A172 (cell line): ENCODE measurements around the gene PCDHGA4. TPM values are rescaled to one million over a fixed set of nuclear protein-coding genes. Genes with fewer than 3 reads are reported as not detected.
"Not testable (repeated sequence)": the region's sequence is repeated elsewhere in the genome, so short reads cannot be mapped to it uniquely, and the experiment has no call there.

ENCODE experiments used
- DNase-seq: peaks from one replicate; pipeline ENCODE4 v3.0.0-alpha.2; 2015; ENCODE audit warnings: low spot score
- total RNA-seq: library from RNA; depleted of rRNA; stranded (reverse); fragments of >200 nt; shearing (Covaris generic); gene quantifications from 2 replicates; pipeline ENCODE4 v1.2.3, GENCODE V29; 2014; rRNA removed

Gene PCDHGA4
- total RNA-seq: 1.1 and 1.4 TPM in 2 replicates

DNA sequence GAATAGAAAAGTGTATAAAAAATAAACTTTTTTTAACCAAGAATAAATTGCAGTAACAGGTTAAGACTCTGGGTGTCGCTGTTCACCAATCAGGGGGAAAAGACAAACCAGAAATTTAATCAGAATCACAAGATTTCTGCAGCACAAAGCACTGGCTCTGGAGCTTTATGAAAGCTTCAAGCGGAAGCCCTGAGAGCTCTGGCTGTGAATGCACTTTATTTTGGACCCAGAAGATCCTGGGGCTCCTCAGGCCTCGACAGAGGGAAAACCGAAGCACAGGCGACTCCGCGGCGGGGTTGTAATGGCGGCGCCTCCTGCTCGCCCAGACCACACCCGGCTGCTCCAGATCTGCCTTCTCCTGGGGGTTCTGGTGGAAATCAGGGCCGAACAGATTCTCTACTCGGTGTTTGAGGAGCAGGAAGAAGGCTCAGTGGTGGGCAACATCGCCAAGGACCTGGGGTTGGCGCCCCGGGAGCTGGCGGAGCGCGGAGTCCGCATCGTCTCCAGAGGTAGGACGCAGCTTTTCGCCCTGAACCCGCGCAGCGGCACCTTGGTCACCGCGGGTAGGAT lies at the start of gene PCDHGA4:
Gene PCDHGA4, plus strand, starts transcription at position 122 of the 570 bp plus-strand sequence. Its CDS starts 87 bp downstream, at position 209.
- DNase-seq: no peak

DNA sequence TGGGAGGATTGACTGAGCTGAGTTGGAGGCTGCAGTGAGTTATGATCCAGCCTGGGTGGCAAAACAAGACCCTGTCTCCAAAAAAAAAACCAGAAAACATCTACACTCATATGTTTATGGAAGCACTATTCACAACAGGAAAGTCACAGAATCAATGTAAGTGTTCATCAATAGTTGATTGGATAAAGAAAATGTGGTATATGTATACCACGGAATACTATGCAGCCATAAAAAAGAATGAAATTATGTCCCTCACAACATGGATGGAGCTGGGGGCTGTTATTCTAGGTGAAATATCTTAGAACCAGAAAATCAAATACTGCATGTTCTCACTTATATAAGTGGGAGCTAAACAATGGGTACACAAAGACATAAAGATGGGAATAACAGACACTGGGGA lies 48.2 kb upstream of the PCDHGA4 start:
- DNase-seq: no peak

DNA sequence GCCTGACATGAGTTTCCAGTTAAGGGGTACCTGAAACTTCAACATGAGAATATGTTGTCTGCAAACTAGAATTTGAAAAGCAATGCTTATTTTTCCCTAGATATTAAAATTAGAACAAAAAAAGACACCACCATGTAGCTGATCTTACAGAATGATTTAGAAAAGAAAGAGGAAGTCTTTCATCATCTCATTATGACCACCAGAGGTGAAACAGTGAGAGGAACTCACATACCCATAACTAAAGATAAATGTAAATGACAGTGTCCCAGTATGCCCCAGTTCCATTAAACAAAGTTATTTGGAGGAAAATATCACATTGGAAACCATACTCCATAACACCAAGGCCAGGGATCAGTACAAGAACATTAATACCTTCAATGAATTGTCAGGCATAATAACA lies 41.1 kb upstream of the PCDHGA4 start:
- no peak for DNase-seq

DNA sequence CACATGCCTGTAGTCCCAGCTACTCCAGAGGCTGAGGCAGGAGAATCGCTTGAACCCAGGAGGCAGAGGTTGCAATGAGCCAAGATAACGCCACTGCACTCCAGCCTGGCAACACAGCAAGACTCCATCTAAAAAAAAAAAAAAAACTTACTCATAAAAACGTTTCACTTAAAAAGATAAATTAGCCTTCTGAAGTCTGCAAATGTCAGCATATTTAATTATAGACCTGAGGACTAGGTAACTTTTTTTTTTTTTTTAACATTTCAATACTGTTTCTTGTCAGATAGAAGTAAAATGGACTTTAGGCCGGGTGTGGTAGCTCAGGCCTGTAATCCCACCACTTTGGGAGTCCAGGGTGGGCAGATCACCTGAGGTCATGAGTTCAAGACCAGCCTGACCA lies 37.9 kb upstream of the PCDHGA4 start:
- DNase-seq: not testable (repeated sequence)

DNA sequence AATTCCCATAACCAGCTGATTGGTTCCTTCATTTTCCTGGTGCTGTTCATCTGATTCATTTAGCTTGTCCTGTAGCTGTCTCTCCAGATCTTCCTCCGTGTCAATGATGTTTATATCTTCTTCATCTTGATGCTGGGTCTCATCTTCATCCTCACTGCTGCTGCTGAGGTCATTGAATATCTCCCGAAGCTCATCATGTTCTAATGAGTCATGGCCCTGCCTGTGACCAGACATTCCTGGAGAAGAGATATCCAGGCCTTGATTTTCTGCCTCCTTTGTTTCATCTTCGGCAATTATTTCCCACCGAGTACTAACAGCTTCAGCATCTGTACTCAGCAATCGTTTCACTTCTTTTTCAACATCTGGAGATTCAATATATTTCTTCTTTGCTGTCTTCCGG lies 35.6 kb upstream of the PCDHGA4 start:
- DNase-seq: no peak

DNA sequence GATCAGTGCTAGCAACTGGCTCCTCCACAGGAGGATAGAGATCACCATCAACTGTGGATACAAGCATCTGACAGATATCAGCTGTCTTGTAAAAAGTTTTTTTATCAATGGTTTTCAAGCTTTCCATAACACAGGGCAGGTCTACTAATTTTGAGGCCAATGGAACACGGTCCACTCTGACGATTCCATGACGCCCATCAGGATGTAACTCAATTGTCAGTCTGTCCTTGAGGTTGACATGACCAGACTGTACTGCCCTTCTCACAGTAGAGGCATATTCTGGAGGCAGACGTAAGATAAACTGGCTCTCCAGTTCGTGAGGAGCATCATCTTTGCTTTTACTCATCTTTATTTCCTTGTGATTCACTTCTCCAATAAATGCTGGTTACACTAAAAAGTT lies 35.1 kb upstream of the PCDHGA4 start:
- DNase-seq: no peak

DNA sequence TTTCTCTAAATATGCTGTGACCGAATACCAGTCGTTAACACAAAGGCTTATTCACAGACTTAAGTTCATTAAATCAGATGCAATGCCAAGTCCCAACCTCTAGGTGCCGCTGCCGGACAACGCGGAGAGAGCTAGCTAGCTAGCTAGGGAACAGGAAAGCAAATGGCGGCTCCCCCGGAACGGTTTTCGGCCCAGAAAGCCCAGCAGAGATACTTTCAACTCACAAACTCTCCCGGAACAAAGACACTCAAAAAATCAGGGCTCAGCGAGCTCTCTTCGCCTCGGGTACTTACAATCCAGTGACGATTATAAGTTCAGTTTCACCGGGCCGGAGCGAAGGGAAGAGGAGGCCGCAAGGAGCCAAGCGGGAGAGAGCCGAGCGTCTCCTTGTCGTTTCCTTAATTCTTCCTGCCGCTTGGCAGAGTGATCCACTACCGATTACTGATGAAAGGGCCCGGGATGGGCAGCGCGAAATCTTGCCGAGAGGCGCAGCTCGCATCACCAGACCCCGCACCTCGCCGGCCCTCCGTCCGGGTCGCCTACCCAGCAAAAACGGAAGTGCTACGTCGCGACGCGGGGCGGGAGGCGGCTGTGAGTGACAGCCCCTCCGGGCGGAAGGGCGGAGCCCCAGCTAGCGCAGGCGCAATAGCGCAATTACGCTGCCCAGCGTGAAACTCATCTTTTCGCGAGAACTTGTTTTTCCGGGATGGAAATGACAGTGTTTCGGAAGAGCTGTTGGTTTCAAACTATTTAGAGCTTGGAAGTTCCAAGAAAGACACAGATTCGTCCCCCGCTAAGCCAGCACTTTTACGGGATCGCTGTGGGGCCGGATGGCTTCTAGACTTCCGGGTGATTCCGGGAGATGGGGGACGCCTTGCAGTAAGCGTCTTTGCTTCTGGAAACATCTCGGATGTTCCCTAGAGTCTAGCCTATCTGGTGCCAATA lies 34.3 kb upstream of the PCDHGA4 start, which contains the start of gene TAF7:
Gene TAF7, minus strand, starts transcription at position 560 of the 945 bp plus-strand sequence. CDS start 740 bp downstream, outside the sequence.
- DNase-seq: peak; percentile 89

DNA sequence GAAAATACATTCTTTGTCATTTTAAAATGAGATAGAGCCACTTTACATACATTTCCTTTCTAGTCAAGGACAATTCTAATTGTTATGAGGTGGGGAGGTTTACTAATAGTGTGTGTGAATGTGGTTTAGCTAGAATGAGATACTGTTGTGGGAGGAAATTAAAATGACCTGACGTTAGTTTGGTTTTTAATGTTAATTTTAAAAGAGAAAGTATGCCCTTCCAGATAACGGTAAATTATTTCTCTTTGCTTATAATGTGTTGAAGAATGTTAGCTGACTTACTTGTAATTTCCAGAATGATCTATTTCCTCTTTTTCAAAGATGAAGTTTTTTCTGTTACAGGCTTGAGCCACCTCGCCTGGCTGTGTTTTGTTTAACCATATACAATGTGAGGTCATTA lies 32.6 kb upstream of the PCDHGA4 start:
- DNase-seq: no peak

DNA sequence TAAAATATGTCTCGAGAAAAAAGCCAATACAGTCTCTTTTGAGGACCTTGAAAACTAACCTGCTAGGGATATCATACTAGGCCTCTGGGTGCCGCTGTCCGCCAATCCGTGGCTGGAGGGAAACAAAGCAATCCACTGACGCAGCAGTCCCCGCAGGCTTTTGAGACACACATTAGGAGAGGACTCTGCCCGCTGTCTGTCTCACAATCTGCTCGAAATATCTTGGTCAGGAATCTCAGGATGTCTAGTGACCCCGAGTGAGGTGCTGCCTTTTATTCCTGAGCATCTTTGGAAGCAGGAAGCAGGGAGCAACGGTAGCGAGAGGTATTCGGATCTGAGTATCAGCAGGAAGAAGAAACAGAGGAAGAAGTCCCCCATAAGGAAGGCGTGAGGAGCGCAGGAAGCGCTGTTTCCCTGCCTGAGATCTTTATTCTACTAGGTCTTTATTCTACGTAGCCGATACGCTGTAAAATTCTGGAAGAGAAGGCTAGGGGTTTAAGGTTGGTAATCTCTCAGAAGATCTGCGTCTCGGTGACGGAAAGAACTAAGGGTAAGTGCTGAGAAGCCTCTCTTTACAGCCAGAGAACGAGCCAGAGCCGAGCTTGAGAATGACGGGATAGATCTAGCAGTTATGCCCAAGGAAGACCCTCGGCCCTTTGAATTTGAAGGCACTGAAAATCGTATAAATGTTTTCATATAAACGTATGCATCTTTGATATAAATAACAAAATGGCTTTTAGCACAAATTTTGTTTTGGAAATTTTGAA lies 28.6 kb upstream of the PCDHGA4 start:
- DNase-seq: no peak

DNA sequence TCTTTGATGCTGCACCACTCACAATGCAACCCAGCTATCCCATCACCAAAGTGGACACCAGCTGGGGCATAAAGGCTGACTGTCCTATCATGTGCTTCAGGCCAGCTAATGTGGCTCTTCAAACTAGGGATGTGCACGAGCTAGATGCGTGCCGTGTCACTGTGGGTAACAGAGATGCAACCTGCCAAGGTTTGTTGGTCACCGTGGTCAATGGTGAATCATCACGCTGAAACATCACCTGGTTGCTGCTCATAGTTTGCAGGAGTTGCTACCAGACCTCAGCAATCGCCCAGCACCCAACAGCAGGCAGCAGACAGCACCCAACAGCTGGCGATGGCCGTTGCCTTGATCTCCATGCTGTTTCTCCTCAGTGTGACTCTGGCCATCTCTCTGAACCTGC lies 26.6 kb upstream of the PCDHGA4 start:
- DNase-seq: no peak

DNA sequence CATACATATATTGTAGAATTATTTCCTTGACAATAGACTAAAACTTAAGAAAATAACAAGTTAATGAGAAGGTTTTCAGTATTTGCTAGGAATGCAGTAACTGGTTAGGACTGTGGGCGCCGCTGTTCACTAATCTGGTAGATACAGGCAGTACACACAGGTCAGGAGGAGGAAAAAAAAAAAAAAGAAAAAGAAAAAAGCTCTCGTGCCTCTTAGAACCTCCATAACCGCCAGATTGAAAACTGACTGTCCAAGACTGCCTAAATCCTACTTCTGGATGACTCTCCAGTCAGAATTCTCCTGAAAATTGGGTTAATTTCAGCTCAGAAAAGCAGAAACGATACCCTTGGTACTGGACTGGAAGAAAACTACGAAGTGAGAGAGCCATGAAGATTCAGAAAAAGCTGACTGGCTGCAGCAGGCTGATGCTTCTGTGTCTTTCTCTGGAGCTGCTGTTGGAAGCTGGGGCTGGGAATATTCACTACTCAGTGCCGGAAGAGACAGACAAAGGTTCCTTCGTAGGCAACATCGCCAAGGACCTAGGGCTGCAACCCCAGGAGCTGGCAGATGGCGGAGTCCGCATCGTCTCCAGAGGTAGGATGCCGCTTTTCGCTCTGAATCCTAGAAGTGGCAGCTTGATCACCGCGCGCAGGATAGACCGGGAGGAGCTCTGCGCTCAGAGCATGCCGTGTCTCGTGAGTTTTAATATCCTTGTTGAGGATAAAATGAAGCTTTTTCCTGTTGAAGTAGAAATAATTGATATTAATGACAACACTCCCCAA lies 24.3 kb upstream of the PCDHGA4 start, which contains the start of gene PCDHGA1:
Gene PCDHGA1, plus strand, starts transcription at position 216 of the 782 bp plus-strand sequence.
- DNase-seq: peak; percentile 42

DNA sequence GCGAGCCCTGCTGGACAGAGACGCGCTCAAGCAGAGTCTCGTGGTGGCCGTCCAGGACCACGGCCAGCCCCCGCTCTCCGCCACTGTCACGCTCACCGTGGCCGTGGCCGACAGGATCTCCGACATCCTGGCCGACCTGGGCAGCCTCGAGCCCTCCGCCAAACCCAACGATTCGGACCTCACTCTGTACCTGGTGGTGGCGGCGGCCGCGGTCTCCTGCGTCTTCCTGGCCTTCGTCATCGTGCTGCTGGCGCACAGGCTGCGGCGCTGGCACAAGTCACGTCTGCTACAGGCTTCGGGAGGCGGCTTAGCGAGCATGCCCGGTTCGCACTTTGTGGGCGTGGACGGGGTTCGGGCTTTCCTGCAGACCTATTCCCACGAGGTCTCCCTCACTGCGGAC lies 22.2 kb upstream of the PCDHGA4 start:
- not testable (repeated sequence) for DNase-seq

DNA sequence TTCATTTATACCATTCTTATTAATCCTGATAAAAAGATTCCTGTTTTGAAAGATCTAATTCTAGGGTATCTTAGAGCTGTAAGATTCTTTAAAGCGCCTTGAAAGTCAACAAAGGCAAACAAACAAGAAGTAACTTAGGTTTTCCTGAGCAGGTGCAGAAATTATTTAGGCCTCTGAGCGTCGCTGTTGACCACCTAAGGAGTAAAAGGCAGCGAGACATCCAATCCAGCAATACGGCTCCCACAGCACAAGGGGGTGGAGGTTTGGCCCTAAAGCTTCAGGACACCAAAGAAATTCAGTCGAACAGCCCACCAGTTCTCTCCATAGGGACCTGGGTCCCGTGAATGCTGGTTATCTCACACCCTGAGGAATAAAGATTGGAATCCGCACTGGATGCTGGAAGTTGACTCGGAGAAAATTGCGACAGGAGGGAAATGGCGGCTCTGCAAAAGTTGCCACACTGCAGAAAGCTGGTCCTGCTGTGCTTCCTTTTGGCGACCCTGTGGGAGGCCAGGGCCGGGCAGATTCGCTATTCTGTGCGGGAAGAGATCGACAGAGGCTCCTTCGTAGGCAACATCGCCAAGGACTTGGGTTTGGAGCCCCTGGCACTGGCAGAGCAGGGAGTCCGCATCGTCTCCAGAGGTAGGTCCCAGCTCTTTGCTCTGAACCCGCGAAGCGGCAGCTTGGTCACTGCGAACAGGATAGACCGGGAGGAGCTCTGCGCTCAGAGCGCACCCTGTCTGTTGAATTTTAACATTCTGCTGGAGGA lies 16.1 kb upstream of the PCDHGA4 start, which contains the start of gene PCDHGA2:
Gene PCDHGA2, plus strand, starts transcription at position 223 of the 769 bp plus-strand sequence.
- DNase-seq: peak; percentile 16

DNA sequence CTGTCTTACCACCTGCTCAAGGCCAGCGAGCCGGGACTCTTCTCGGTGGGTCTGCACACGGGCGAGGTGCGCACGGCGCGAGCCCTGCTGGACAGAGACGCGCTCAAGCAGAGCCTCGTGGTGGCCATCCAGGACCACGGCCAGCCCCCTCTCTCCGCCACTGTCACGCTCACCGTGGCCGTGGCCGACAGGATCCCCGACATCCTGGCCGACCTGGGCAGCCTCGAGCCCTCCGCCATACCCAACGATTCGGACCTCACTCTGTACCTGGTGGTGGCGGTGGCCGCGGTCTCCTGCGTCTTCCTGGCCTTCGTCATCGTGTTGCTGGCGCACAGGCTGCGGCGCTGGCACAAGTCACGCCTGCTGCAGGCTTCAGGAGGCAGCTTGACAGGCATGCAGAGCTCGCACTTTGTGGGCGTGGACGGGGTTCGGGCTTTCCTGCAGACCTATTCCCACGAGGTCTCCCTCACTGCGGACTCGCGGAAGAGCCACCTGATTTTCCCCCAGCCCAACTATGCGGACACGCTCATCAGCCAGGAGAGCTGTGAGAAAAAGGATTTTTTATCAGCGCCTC lies 14.0 kb upstream of the PCDHGA4 start:
- not testable (repeated sequence) for DNase-seq

DNA sequence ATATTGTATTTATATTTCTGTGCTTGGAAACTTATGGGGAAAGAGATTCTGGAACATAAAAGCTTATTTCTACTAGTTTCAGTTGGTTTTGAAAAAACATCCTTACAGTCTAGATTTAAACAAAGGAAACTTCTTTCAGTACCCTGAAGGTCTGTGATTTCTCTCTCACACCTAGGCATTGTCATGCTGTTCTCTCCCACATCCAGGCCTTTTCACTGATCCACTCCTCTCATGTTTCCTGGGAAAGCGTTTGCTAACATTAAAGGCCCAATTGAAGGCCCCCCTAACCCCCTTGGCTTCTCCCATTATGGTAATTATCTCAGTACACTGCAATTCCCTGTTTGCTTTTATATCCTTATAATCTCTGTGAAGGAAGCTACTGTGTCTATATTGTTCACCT lies 12.0 kb upstream of the PCDHGA4 start:
- no peak for DNase-seq

DNA sequence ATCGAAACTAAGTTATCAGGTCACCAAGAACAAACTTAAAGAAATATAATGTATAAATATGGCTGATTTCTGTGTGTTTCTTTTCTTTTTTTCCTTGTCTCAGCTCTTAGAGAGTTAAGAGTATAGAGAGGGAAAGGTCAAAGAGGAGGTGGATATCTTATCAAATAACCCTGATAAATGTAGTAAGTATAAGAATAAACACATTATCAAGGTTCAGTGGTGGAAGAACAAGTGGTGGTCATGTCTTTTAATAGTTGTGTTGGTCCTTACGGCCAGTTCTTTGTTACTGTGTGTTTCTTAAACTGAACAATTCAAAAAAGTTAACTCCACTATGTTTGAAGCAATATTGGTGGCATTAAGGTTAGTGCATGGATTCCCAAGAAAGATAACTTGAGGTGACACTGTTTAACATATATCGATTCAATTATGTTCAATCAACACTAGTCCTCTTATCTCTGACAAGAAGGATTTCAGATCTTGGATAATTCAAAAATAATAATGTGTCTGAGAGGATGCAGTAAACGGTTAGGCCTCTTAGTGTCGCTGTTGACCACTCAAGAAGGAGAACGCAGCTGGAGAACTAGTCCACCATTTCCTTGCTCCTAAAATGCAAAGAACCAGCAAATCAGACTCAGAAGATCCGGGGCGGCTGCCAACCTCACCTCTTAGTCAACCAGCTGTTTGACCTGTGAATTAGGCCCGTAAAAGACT lies 11.4 kb upstream of the PCDHGA4 start, which contains the start of gene PCDHGA3:
Gene PCDHGA3, plus strand, starts transcription at position 588 of the 711 bp plus-strand sequence. CDS start 205 bp downstream, outside the sequence.
- DNase-seq: no peak

DNA sequence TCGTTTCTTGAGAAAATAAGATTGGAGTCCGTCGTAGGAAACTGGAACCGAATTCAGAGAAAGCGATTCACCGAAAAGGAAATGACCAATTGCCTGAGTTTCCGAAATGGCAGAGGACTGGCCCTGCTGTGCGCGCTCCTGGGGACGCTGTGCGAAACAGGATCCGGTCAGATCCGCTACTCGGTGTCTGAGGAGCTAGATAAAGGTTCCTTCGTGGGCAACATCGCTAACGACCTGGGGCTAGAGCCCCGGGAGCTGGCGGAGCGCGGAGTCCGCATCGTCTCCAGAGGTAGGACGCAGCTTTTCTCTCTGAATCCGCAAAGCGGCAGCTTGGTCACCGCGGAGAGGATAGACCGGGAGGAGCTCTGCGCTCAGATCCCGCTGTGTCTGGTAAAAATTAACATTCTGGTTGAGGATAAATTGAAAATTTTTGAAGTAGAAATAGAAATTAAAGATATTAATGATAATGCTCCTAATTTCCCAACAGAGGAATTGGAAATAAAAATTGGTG lies 10.8 kb upstream of the PCDHGA4 start:
- DNase-seq: no peak

DNA sequence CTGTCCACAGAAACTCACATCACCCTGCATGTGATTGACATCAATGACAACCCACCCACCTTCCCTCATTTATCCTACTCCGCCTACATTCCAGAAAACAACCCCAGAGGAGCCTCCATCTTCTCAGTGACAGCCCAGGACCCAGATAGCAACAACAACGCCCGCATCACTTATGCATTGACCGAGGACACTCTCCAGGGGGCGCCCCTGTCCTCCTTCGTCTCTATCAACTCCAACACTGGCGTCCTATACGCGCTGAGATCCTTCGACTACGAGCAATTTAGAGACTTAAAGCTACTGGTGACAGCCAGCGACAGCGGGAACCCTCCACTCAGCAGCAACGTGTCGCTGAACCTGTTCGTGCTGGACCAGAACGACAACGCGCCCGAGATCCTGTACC lies 9.5 kb upstream of the PCDHGA4 start:
- DNase-seq: no peak

DNA sequence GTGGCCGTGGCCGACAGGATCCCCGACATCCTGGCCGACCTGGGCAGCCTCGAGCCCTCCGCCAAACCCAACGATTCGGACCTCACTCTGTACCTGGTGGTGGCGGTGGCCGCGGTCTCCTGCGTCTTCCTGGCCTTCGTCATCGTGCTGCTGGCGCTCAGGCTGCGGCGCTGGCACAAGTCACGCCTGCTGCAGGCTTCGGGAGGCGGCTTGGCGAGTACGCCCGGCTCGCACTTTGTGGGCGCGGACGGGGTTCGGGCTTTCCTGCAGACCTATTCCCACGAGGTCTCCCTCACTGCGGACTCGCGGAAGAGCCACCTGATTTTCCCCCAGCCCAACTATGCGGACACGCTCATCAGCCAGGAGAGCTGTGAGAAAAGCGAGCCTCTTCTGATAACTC lies 8.8 kb upstream of the PCDHGA4 start:
- DNase-seq: not testable (repeated sequence)
